T-cell (primary cell): Measurements from ENCODE around the gene TPI1. TPM values are rescaled to one million over a fixed set of nuclear protein-coding genes. Genes with fewer than 3 reads are reported as not detected.

ENCODE experiments used
- ATAC-seq, 4 experiments: fragments of 200-7000 bp in 3 of 4; fragments of 150-1000 bp in 1 of 4; cut with Tn5 transposase; replicated peaks in 1 of 4; 1 replicate in 3 of 4; 2 replicates in 1 of 4; pipeline ENCODE4 v1.10.0; 2021; ENCODE audit warnings: moderate library complexity in 3 of 4, mild to moderate bottlenecking in 2 of 4, moderate number of reproducible peaks in 1 of 4
- CTCF ChIA-PET, 2 donors: fragments of 300-600 bp; sonication (Branson Sonifier 250); formaldehyde crosslinking; loops; one replicate each; lab custom pipeline; 2022; ENCODE audit warnings: antibody characterized with exemption in 2 of 2; lab: Charles Lee
- POLR2A ChIA-PET, 2 donors: fragments of 300-600 bp; sonication (Branson Sonifier 250); formaldehyde crosslinking; loops; one replicate each; lab custom pipeline; 2022; ENCODE audit warnings: antibody characterized with exemption in 2 of 2; lab: Charles Lee
- DNase-seq, 35 experiments: peaks; one replicate each; pipeline versions ENCODE4 v3.0.0 to v3.0.0-alpha.2; 2013 to 2023
- H3K27ac ChIP-seq: one replicate; pipeline ENCODE4 v1.5.1; 2013; ENCODE audit warnings: low read length
- H3K27me3 ChIP-seq, 2 experiments: replicated peaks in 1 of 2; 1 replicate in 1 of 2; 2 replicates in 1 of 2; pipeline versions ENCODE4 v1.6.1 to v1.7.0; 2013; ENCODE audit warnings: low read length in 1 of 2, mixed read lengths in 1 of 2; ENCODE audit not compliant: control insufficient read depth in 2 of 2, insufficient read depth in 2 of 2; ENCODE audit errors: extremely low read depth in 1 of 2
- H3K36me3 ChIP-seq, 2 donors: 1 replicate in 1 of 2; 2 replicates in 1 of 2; pipeline versions ENCODE4 v1.6.1 to v1.7.0; 2013; ENCODE audit warnings: low read length in 1 of 2; ENCODE audit not compliant: control insufficient read depth in 2 of 2, insufficient read depth in 1 of 2; ENCODE audit errors: extremely low read depth in 1 of 2
- H3K4me1 ChIP-seq, 2 experiments: 1 replicate in 1 of 2; 2 replicates in 1 of 2; pipeline versions ENCODE4 v1.6.1 to v1.7.0; 2013; ENCODE audit warnings: low read length in 2 of 2, mixed read lengths in 1 of 2; ENCODE audit not compliant: insufficient read depth in 2 of 2, control insufficient read depth in 1 of 2; ENCODE audit errors: extremely low read depth in 1 of 2
- H3K4me3 ChIP-seq, 2 donors: 1 replicate in 1 of 2; 2 replicates in 1 of 2; pipeline versions ENCODE4 v1.5.1 to v1.7.0; 2013; ENCODE audit warnings: mild to moderate bottlenecking in 2 of 2, low read length in 1 of 2, moderate library complexity in 1 of 2; ENCODE audit not compliant: control insufficient read depth in 1 of 2; ENCODE audit errors: extremely low read depth in 1 of 2
- H3K9me3 ChIP-seq: 2 replicates; pipeline ENCODE4 v1.7.0; 2013
- H3K27ac Mint-ChIP-seq, 2 donors: one replicate each; pipeline ENCODE4 v1.8.0; 2020 to 2021; ENCODE audit warnings: mild to moderate bottlenecking in 2 of 2, mixed read lengths in 2 of 2
- H3K27me3 Mint-ChIP-seq, 2 donors: one replicate each; pipeline ENCODE4 v1.8.0; 2021 to 2022; ENCODE audit warnings: mixed read lengths in 2 of 2
- H3K36me3 Mint-ChIP-seq: one replicate; pipeline ENCODE4 v1.8.0; 2021; ENCODE audit warnings: mixed read lengths
- H3K4me1 Mint-ChIP-seq, 3 donors: one replicate each; pipeline ENCODE4 v1.8.0; 2020 to 2022; ENCODE audit warnings: mixed read lengths in 3 of 3, mild to moderate bottlenecking in 1 of 3
- H3K4me3 Mint-ChIP-seq, 3 donors: one replicate each; pipeline ENCODE4 v1.8.0; 2020 to 2022; ENCODE audit warnings: mild to moderate bottlenecking in 3 of 3, mixed read lengths in 3 of 3, moderate library complexity in 3 of 3
- H3K9me3 Mint-ChIP-seq, 3 donors: one replicate each; pipeline ENCODE4 v1.8.0; 2020 to 2022; ENCODE audit warnings: mixed read lengths in 3 of 3
- WGBS: methylation state at CpG from one replicate; pipeline ENCODE4 v1.1.5; 2013; ENCODE audit warnings: missing lambda C conversion rate; ENCODE audit not compliant: insufficient coverage; 5-methylcytosine and 5-hydroxymethylcytosine counted together
- total RNA-seq, 35 experiments: library from RNA in 6 of 35; stranded (reverse) in 6 of 35; fragments of 120-200 nt in 1 of 35; gene quantifications; one replicate each; pipeline versions ENCODE4 v1.2.1 to v1.2.4 and lab custom pipeline; 2013 to 2026

TPI1 gene
- total RNA-seq, 5 donors from 2014 or later (not counting 1 experiment from before 2014, with no cell fraction given): 132 to 208 (median 189) TPM

GRCh38 chr12:6919588-6919987 is 52.3 kb downstream of the TPI1 start:
- Histone ChIP-seq H3K4me3 (no peak overlapping the region), H3K27ac (no peak overlapping the region), H3K4me1 (peaks cover 4 to 18% of the 10 kb centered on the region in 2 experiments), H3K27me3 (no peaks in the 10 kb centered on the region), H3K9me3 (no peaks in the 10 kb centered on the region), H3K36me3 (peaks cover 0 to 31% of the 10 kb centered on the region in 2 donors)
- Mint-ChIP-seq H3K27me3 (no peaks in the 10 kb centered on the region), H3K4me3 (no peak overlapping the region), H3K4me1 (peaks cover 24 to 42% (median 29%) of the 10 kb centered on the region in 3 donors), H3K27ac (no peak overlapping the region), H3K9me3 (no peaks in the 10 kb centered on the region), H3K36me3 (peaks cover 30% of the 10 kb centered on the region)
- 77% methylated on average over 7 of the region's 7 CpGs for WGBS
- ChIA-PET CTCF (interaction anchor here in 1 of 2 donors (0.9 kb wide), 1 partner anchor 15 kb away, joined by 3 read pairs; the partner anchor contains the start of gene LRRC23), POLR2A (no interaction called here)
- no peak for DNase-seq
- no peak for ATAC-seq

Other genes with a start within 250 kb of the TPI1 start
- 10 to 100 TPM in 4 of 5 donors, 1 to 10 TPM in 1; 5.8 to 16.0 (median 14.9) TPM for gene LPAR5, start 231.6 kb upstream of the TPI1 start, total RNA-seq
- 10 to 100 TPM in 1 of 5 donors, 1 to 10 TPM in 4; 2.4 to 11.1 (median 6.5) TPM for gene ACRBP, start 220.1 kb upstream of the TPI1 start, total RNA-seq
- 10 to 100 TPM; 34.0 to 71.3 (median 64.5) TPM for gene ING4, start 204.4 kb upstream of the TPI1 start, total RNA-seq
- gene ZNF384, start 178.2 kb upstream of the TPI1 start, total RNA-seq: 10 to 100 TPM; 68.6 to 82.9 (median 79.4) TPM
- 1 to 10 TPM in 3 of 5 donors, under 1 TPM in 1, not detected in 1; 0.88 to 2.5 (median 2.4) TPM for gene PIANP, start 166.7 kb upstream of the TPI1 start, total RNA-seq
- gene COPS7A, start 143.5 kb upstream of the TPI1 start, total RNA-seq: 10 to 100 TPM; 18.5 to 33.1 (median 31.8) TPM
- 100 to 1,000 TPM in 1 of 5 donors, 10 to 100 TPM in 4; 83.3 to 125 (median 88.4) TPM for gene MLF2, start 114.4 kb upstream of the TPI1 start, total RNA-seq
- gene PTMS, start 101.2 kb upstream of the TPI1 start, total RNA-seq: 10 to 100 TPM in 3 of 5 donors, 1 to 10 TPM in 2; 6.5 to 15.9 (median 10.6) TPM
- 10 to 100 TPM in 1 of 5 donors, 1 to 10 TPM in 4; 3.7 to 10.6 (median 7.3) TPM for gene LAG3, start 95.0 kb upstream of the TPI1 start, total RNA-seq
- 100 to 1,000 TPM; 126 to 205 (median 154) TPM for gene CD4, start 78.0 kb upstream of the TPI1 start, total RNA-seq
- under 1 TPM in 2 of 5 donors, not detected in 3; 0.13 to 0.46 TPM for gene GPR162, start 45.7 kb upstream of the TPI1 start, total RNA-seq
- 1 to 10 TPM; 4.7 to 9.8 (median 8.0) TPM for gene P3H3, start 39.1 kb upstream of the TPI1 start, total RNA-seq
- gene GNB3, start 26.6 kb upstream of the TPI1 start, total RNA-seq: 1 to 10 TPM in 4 of 5 donors, under 1 TPM in 1; 0.85 to 4.3 (median 3.4) TPM
- gene CDCA3, start 16.2 kb upstream of the TPI1 start, total RNA-seq: 1 to 10 TPM; 1.1 to 2.7 (median 2.0) TPM
- gene USP5, start 15.4 kb upstream of the TPI1 start, total RNA-seq: 10 to 100 TPM; 64.2 to 95.8 (median 85.8) TPM
- 10 to 100 TPM in 3 of 5 donors, 1 to 10 TPM in 2; 6.2 to 25.9 (median 21.8) TPM for gene SPSB2, start 5.8 kb downstream of the TPI1 start, total RNA-seq
- gene LRRC23, start 37.3 kb downstream of the TPI1 start, total RNA-seq: 10 to 100 TPM in 2 of 5 donors, 1 to 10 TPM in 3; 8.7 to 13.6 (median 8.8) TPM
- 100 to 1,000 TPM in 4 of 5 donors, 10 to 100 TPM in 1; 87.2 to 176 (median 148) TPM for gene ENO2, start 47.0 kb downstream of the TPI1 start, total RNA-seq
- gene ATN1, start 60.4 kb downstream of the TPI1 start, total RNA-seq: 10 to 100 TPM; 34.7 to 44.3 (median 41.7) TPM
- gene RNU7-1, start 76.3 kb downstream of the TPI1 start, total RNA-seq: not detected
- gene C12orf57, start 76.5 kb downstream of the TPI1 start, total RNA-seq: 100 to 1,000 TPM; 256 to 466 (median 412) TPM
- gene PTPN6, start 83.8 kb downstream of the TPI1 start, total RNA-seq: 100 to 1,000 TPM; 176 to 237 (median 224) TPM
- 100 to 1,000 TPM; 144 to 168 (median 154) TPM for gene PHB2, start 103.1 kb downstream of the TPI1 start, total RNA-seq
- 10 to 100 TPM; 33.6 to 64.5 (median 58.7) TPM for gene EMG1, start 103.4 kb downstream of the TPI1 start, total RNA-seq
- gene LPCAT3, start 150.9 kb downstream of the TPI1 start, total RNA-seq: 10 to 100 TPM; 19.3 to 27.6 (median 22.6) TPM
- 1 to 10 TPM; 1.5 to 5.0 (median 4.5) TPM for gene C1S, start 193.2 kb downstream of the TPI1 start, total RNA-seq
- 1 to 10 TPM; 2.2 to 5.9 (median 3.6) TPM for gene C1R, start 224.9 kb downstream of the TPI1 start, total RNA-seq
- gene C1RL, start 241.7 kb downstream of the TPI1 start, total RNA-seq: 10 to 100 TPM; 18.1 to 36.6 (median 30.8) TPM